ENCODE measurements around the gene SEC16A. TPM values are rescaled to one million over a fixed set of nuclear protein-coding genes. Genes with fewer than 3 reads are reported as not detected.

Gene SEC16A
- total RNA-seq, 1 donor = 39.4 TPM

DNA sequence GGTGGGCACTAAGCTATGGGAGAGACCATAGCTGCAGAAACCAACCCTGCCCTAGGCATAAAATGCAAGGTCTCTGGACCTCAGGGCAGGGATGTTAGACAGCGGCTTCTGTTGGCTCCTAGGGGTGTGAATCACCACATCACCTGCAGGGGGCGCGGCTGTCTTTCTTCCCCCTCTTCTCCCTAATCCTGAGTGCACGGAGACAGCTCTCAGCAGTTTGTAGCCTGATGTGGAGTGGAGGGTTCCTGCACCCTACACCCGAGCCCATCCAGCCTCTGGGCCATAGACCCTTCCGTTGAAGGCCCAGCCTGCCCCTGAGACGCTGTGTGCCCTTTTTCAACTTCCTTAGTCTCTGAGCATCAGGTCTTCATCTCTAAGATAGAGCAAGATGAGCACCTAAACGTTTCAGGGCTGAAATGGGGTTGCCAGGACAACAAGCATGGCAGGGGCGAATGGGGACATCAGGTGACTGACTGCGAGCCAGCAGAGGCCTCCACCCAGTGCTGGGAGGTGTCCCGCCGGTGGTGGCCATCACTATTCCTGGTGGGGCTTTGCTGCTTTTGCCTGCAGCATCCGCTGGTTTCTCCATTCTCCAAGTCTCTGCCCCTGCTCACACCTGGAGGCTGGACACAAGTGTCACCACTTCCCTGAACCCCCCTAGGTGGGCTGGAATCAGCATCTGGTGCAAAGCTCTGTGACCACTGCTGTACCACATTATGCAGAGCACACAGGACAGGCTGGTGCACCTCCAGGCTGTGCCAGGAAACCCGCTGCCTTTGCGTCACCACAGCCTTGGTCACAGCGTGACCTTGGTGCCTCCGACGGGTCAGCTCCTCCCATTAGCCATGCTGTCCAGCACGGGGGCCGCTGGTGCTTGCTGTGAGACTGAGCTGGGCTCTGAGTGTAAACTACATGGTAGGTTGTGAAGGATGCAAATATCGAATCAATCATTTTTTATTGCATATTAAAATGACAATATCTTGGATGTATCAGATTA is 2.5 kb upstream of the SEC16A start:
- no peak overlapping the region for H3K4me3 ChIP-seq (ENCODE audit: low read depth, low read length)
- DNase-seq (ENCODE audit: low read depth) = peak; percentile 77
- TF ChIP-seq, protein P1, sequence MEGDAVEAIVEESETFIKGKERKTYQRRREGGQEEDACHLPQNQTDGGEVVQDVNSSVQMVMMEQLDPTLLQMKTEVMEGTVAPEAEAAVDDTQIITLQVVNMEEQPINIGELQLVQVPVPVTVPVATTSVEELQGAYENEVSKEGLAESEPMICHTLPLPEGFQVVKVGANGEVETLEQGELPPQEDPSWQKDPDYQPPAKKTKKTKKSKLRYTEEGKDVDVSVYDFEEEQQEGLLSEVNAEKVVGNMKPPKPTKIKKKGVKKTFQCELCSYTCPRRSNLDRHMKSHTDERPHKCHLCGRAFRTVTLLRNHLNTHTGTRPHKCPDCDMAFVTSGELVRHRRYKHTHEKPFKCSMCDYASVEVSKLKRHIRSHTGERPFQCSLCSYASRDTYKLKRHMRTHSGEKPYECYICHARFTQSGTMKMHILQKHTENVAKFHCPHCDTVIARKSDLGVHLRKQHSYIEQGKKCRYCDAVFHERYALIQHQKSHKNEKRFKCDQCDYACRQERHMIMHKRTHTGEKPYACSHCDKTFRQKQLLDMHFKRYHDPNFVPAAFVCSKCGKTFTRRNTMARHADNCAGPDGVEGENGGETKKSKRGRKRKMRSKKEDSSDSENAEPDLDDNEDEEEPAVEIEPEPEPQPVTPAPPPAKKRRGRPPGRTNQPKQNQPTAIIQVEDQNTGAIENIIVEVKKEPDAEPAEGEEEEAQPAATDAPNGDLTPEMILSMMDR (IDR thresholded peaks at IDR 0.05; ENCODE audit: insufficient read depth, low read length) = peak; percentile 83

DNA sequence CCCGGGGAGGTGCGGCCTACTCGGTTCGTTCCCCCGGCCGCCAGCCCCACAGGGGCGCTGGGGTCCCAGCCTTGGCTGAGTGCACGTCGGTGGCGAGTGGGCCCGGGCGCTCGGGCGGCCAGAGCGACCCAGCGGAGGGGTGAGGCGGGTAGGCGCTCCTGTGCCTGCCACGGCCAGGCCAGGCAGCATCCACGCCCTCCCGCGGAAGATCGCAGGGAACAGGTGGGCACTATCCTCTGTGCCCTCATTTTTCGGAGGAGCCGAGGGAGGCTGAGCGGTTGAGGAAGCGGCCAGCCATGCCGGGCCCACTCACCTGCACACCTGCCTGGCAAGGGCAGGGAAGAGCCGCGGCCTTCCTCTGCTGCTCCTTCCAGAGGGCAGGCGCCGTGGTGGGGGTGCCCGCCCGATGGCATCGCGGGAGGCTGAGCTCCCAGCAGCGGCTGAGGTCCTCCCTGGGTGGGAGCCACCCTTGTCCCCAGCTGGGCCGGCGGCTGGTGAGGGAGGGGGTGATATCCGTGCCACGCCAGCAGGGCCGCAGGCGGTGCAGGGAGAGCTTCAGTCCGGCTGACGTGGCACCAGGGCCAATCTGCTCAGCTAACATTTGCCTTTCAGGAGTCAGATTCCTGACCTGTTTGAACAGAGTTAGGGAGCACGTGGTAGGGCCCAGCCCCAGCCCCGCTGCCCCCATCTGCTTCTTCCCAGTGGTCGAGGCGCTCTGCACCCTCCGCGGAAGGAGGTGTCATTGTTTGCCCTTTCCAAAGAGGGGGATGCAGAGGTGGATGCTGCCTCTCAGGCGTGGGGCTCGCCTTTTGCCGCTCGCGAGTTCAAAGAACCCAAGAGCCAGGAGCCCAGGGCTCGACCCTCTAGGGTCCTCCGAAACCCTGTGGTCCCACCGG is 1.6 kb upstream of the SEC16A start:
- DNase-seq (ENCODE audit: low read depth) = no peak
- peak overlapping the region; percentile 77 for H3K4me3 ChIP-seq (ENCODE audit: low read depth, low read length)
- TF ChIP-seq, protein P1 (IDR thresholded peaks at IDR 0.05; ENCODE audit: insufficient read depth, low read length) = no peak

DNA sequence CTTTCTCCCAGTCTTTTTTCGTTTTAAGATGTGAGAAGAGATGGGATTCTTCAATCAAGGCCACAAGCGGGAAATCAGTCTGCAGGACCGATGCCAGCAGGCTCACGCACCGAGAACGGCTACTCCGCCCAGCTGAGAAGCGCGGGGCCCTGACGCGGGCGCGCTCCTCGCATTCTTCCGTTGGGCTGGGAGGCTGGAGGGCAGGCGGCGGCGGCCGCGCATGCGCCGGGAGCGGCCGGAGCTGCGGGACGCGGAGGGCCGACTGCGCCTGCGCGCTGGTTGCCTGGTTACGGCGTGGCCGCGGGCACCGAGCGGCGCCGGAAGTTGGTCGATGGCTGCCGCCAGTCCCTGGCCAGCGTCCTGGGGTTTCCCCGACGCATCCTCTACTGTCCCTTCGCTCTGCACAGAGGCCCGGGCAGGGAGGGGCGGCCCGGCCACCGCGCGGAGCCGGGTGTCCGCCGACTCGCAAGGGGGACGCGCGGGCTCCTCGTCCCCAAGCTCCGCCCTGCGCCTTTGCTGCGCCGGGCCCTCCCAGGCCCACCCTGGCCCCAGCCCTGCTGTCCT is 831 bp upstream of the SEC16A start:
- peak overlapping the region; percentile 77 for H3K4me3 ChIP-seq (ENCODE audit: low read depth, low read length)
- TF ChIP-seq, protein P1 (IDR thresholded peaks at IDR 0.05; ENCODE audit: insufficient read depth, low read length) = no peak
- peak; percentile 85 for DNase-seq (ENCODE audit: low read depth)

DNA sequence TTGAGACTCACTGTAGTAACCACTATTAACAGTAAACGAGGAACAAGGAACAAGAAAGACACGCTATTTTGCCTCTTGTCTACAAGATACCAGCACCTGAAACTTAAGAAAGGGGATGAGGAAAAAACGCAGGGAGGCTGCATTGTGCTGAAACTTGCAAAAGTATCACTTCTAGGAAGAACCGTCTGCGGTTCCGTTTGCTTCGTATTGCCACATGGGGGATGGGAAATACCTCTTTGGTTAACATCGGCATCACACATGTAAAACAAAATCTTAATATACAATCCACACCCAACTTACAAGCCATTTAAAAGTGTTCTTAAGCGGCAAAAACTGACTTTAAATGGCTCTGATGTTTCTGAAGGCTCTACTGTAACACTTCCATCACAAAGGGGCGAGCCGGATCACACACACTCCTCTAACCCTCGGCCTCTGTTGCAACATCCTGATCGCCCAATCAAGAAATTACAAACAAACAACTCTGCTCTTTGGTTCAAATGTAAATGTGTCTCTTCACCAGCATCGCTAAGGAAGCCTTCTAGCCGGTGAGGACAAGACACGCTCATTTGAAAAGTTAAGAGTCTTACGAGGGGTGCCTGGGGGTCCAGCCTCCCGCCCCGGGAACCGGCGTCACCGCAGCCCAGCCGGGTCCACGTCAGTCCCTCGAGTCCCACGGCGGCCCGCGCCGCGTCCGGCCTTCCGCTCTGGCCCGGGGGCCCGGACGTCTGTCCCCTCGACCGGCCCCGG is 621 bp downstream of the SEC16A start:
- H3K4me3 ChIP-seq (ENCODE audit: low read depth, low read length) = peak overlapping the region; percentile 83
- peak; percentile 51 for DNase-seq (ENCODE audit: low read depth)
- TF ChIP-seq, protein P1 (IDR thresholded peaks at IDR 0.05; ENCODE audit: insufficient read depth, low read length) = no peak

DNA sequence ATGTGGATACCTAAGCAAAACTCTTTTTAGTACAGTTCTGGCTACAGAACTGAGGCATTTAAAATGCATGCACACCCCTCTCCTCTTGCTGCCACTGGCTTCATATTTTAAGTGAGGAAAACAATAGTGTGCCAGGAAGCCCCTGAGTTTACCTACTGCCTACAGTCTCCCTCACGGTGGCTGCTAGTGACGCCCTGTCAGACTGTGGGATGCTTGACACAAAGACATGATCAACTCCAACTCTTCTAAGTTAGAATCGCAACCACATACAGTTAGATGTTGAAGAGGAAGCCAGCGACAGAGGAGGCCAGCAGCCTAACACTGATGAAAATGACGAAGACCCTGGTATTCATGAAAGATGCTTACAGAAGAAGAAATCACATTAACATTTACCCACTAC is 1.3 kb downstream of the SEC16A start:
- peak overlapping the region; percentile 83 for H3K4me3 ChIP-seq (ENCODE audit: low read depth, low read length)
- DNase-seq (ENCODE audit: low read depth) = peak; percentile 2
- TF ChIP-seq, protein P1 (IDR thresholded peaks at IDR 0.05; ENCODE audit: insufficient read depth, low read length) = no peak
